OCI-LY7 (cell line): ENCODE results near the gene CSNK1E. TPM values are rescaled to one million over a fixed set of nuclear protein-coding genes. Genes with fewer than 3 reads are reported as not detected.

Experiments
- BruUV-seq: library from RNA; stranded (reverse); fragments of 400-500 nt; replicated peaks from 2 replicates; lab custom pipeline; 2021; lab: Mats Ljungman, UMichigan
- CTCF ChIA-PET: fragments of 300-600 bp; sonication (Branson Sonifier 250); formaldehyde crosslinking; loops from one replicate; lab custom pipeline; 2022; ENCODE audit warnings: antibody characterized with exemption; ENCODE audit not compliant: unreplicated experiment; lab: Charles Lee
- POLR2A ChIA-PET: fragments of 300-600 bp; sonication (Branson Sonifier 250); formaldehyde crosslinking; loops from one replicate; lab custom pipeline; 2022; ENCODE audit warnings: antibody characterized with exemption; lab: Charles Lee
- DNase-seq: peaks from one replicate; pipeline ENCODE4 v3.0.0-alpha.2; 2015; ENCODE audit warnings: low spot score
- H2AFZ ChIP-seq: fragments of 200-600 bp; sonication (generic), shearing (Covaris generic); 2 replicates; pipeline ENCODE4 v1.6.1; 2014; ENCODE audit warnings: mild to moderate bottlenecking, antibody characterized with exemption, low read length, moderate library complexity
- H3K27ac ChIP-seq: fragments of 200-600 bp; sonication (generic); 2 replicates; pipeline ENCODE4 v1.5.1; 2014; ENCODE audit warnings: mixed run types, low read depth, mild to moderate bottlenecking, moderate library complexity, low read length, inconsistent platforms; ENCODE audit not compliant: poor library complexity, severe bottlenecking
- H3K36me3 ChIP-seq: fragments of 200-600 bp; sonication (generic); 2 replicates; pipeline ENCODE4 v1.6.1; 2014; ENCODE audit warnings: mild to moderate bottlenecking, antibody characterized with exemption, low read length, moderate library complexity, mixed read lengths; ENCODE audit not compliant: insufficient read depth
- H3K4me1 ChIP-seq: fragments of 200-600 bp; sonication (generic); 2 replicates; pipeline ENCODE4 v1.5.1; 2014; ENCODE audit warnings: mild to moderate bottlenecking, low read length; ENCODE audit not compliant: insufficient read depth, poor library complexity, severe bottlenecking
- H3K4me2 ChIP-seq: fragments of 200-600 bp; sonication (generic); 2 replicates; pipeline ENCODE4 v1.6.1; 2014; ENCODE audit warnings: mild to moderate bottlenecking, low read length
- H3K4me3 ChIP-seq: fragments of 200-600 bp; sonication (generic); 2 replicates; pipeline ENCODE4 v1.5.1; 2014; ENCODE audit warnings: mild to moderate bottlenecking, low read depth, low read length; ENCODE audit not compliant: poor library complexity, severe bottlenecking
- H3K79me2 ChIP-seq: fragments of 200-600 bp; sonication (generic); 2 replicates; pipeline ENCODE4 v1.6.1; 2016; ENCODE audit warnings: low read depth, mild to moderate bottlenecking, low read length, moderate library complexity, mixed read lengths; ENCODE audit not compliant: insufficient read depth
- H3K9me2 ChIP-seq: fragments of 200-600 bp; sonication (generic); 2 replicates; pipeline ENCODE4 v1.6.1; 2016; ENCODE audit warnings: mild to moderate bottlenecking, low read length, mixed read lengths; ENCODE audit not compliant: insufficient read depth
- H3K9me3 ChIP-seq: fragments of 200-600 bp; sonication (generic); 2 replicates; pipeline ENCODE4 v1.6.1; 2014; ENCODE audit warnings: mild to moderate bottlenecking, mixed run types, low read length, mixed read lengths
- H4K20me1 ChIP-seq: fragments of 200-600 bp; sonication (generic); 2 replicates; pipeline ENCODE4 v1.6.1; 2014; ENCODE audit warnings: mild to moderate bottlenecking, antibody characterized with exemption, low read length, moderate library complexity, mixed read lengths; ENCODE audit not compliant: insufficient read depth
- CTCF ChIP-seq: fragments of 200-600 bp; sonication (generic); conservative IDR thresholded peaks from 2 replicates; pipeline ENCODE4 v1.5.1; 2014; ENCODE audit warnings: mild to moderate bottlenecking, antibody characterized with exemption, low read length, moderate library complexity, mixed read lengths
- EZH2phosphoT487 ChIP-seq: fragments of 200-600 bp; sonication (generic); IDR thresholded peaks from 2 replicates; pipeline ENCODE4 v1.6.1; 2018; ENCODE audit warnings: low read depth, borderline replicate concordance, mild to moderate bottlenecking, mixed run types, antibody characterized with exemption, low read length, moderate library complexity, mixed read lengths
- intact Hi-C: fragments of 100-400 bp; cut with micrococcal nuclease; formaldehyde crosslinking; loops from one replicate; pipeline ENCODE4 v1.10.0; 2022; ENCODE audit not compliant: unreplicated experiment
- total RNA-seq, 2 experiments: library from RNA; depleted of rRNA in 1 of 2; stranded (reverse); fragments of >200 nt in 1 of 2; shearing (Covaris generic) in 1 of 2; gene quantifications; 2 replicates each; pipeline ENCODE4 v1.2.3, GENCODE V29; 2014 to 2022

Gene CSNK1E
- total RNA-seq, 2 experiments from 2014 or later: 182 to 203 TPM

- intact Hi-C loops: no loop called here
These were observed 6.5 kb downstream of the CSNK1E start for GRCh38 chr22:38310518-38311322.

GRCh38 chr22:38309614-38310517, 7.4 kb downstream of the CSNK1E start:
- TF ChIP-seq CTCF (no peak), EZH2phosphoT487 (no peak)
- intact Hi-C loops: no loop called here
- Histone ChIP-seq H3K4me2 (no peak overlapping the region), H3K36me3 (peaks cover 70% of the 10 kb centered on the region), H3K9me3 (no peaks in the 10 kb centered on the region), H2AFZ (no peak overlapping the region), H3K4me3 (no peak overlapping the region), H4K20me1 (peaks cover 16% of the 10 kb centered on the region; the same call in 1 of the 2 replicates), H3K27ac (no peak overlapping the region), H3K4me1 (peaks cover 80% of the 10 kb centered on the region), H3K9me2 (no peaks in the 10 kb centered on the region), H3K79me2 (peaks cover 90% of the 10 kb centered on the region)
- no peak for DNase-seq
- CTCF ChIA-PET: no interaction called here
- BruUV-seq: no TSS peak
- POLR2A ChIA-PET: no interaction called here

More at GRCh38 chr22:38310518-38311322, 6.5 kb downstream of the CSNK1E start:
- H3K4me2 ChIP-seq: peak overlapping the region; percentile 54
- ChIA-PET CTCF (no interaction called here), POLR2A (no interaction called here)
- peaks cover 90% of the 10 kb centered on the region for H3K79me2 ChIP-seq
- no peak for TF ChIP-seq EZH2phosphoT487
- TF ChIP-seq CTCF: no peak
- H3K36me3 ChIP-seq: peaks cover 66% of the 10 kb centered on the region
- H3K9me2 ChIP-seq: no peaks in the 10 kb centered on the region
- peak overlapping the region; percentile 34 for H3K27ac ChIP-seq
- DNase-seq: no peak
- no peak overlapping the region for H3K4me3 ChIP-seq
- no TSS peak for BruUV-seq
- H2AFZ ChIP-seq: no peak overlapping the region
- no peaks in the 10 kb centered on the region for H3K9me3 ChIP-seq
- peaks cover 19% of the 10 kb centered on the region; the same call in 1 of the 2 replicates for H4K20me1 ChIP-seq
- H3K4me1 ChIP-seq: peaks cover 80% of the 10 kb centered on the region
